Nephron (organoid): Measurements from ENCODE around the gene PLIN4.

Experiments
- H3K27ac Mint-ChIP-seq, 3 experiments: 2 replicates each; pipeline ENCODE4 v1.8.0; 2020; ENCODE audit warnings: mixed read lengths in 3 of 3, mild to moderate bottlenecking in 2 of 3, moderate library complexity in 1 of 3
- H3K27me3 Mint-ChIP-seq: 2 replicates; pipeline ENCODE4 v1.8.0; 2021; ENCODE audit warnings: low read depth, mild to moderate bottlenecking, moderate library complexity, mixed read lengths
- H3K36me3 Mint-ChIP-seq: 2 replicates; pipeline ENCODE4 v1.8.0; 2020; ENCODE audit warnings: low read depth, mixed read lengths
- H3K4me1 Mint-ChIP-seq: 2 replicates; pipeline ENCODE4 v1.8.0; 2020; ENCODE audit warnings: mixed read lengths
- H3K4me3 Mint-ChIP-seq, 3 experiments: 2 replicates each; pipeline ENCODE4 v1.8.0; 2020; ENCODE audit warnings: mild to moderate bottlenecking in 3 of 3, mixed read lengths in 3 of 3, moderate library complexity in 2 of 3
- H3K9me3 Mint-ChIP-seq: 2 replicates; pipeline ENCODE4 v1.8.0; 2020; ENCODE audit warnings: mixed read lengths
- CTCF ChIP-seq, 3 experiments: fragments of 200-600 bp; sonication (generic); IDR thresholded peaks; one replicate each; pipeline ENCODE4 v1.5.0; 2021; ENCODE audit warnings: antibody characterized with exemption in 3 of 3; ENCODE audit not compliant: unreplicated experiment in 3 of 3

The PLIN4 gene

GRCh38 chr19:4534836-4535658 is 16.8 kb upstream of the PLIN4 start, which contains the start of gene PLIN5:
TSS of gene PLIN5 (minus strand) at chr19:4535224. CDS start at chr19:4534074, 1,150 bp downstream.
- Mint-ChIP-seq H3K36me3 (no peaks in the 10 kb centered on the region), H3K27me3 (peaks cover 24% of the 10 kb centered on the region), H3K27ac (no peak within 1 kb of the TSS), H3K4me1 (peaks cover 8% of the 10 kb centered on the region), H3K9me3 (no peaks in the 10 kb centered on the region), H3K4me3 (peak within 1 kb of the TSS in 2 of 3 experiments; percentile 32 to 64)
- no peak for TF ChIP-seq CTCF (IDR thresholded peaks at IDR 0.05; ENCODE audit: unreplicated experiment in 3 of 3)

GRCh38 chr19:4533835-4534424 is 15.6 kb upstream of the PLIN4 start:
- no peak for TF ChIP-seq CTCF (IDR thresholded peaks at IDR 0.05; ENCODE audit: unreplicated experiment in 3 of 3)
- Mint-ChIP-seq H3K4me1 (peaks cover 4% of the 10 kb centered on the region), H3K27ac (no peak overlapping the region), H3K9me3 (no peaks in the 10 kb centered on the region), H3K4me3 (no peak overlapping the region), H3K36me3 (no peaks in the 10 kb centered on the region), H3K27me3 (peaks cover 24% of the 10 kb centered on the region)

- peaks cover 21% of the 10 kb centered on the region for H3K27me3 Mint-ChIP-seq
- H3K36me3 Mint-ChIP-seq, result no peaks in the 10 kb centered on the region
- H3K9me3 Mint-ChIP-seq, result no peaks in the 10 kb centered on the region
- no peak for TF ChIP-seq CTCF (IDR thresholded peaks at IDR 0.05; ENCODE audit: unreplicated experiment in 3 of 3)
- H3K27ac Mint-ChIP-seq, result no peak overlapping the region
- peaks cover 4% of the 10 kb centered on the region for H3K4me1 Mint-ChIP-seq
- H3K4me3 Mint-ChIP-seq, result peak overlapping the region in 1 of 3 experiments; percentile 22
Measured at GRCh38 chr19:4533334-4533733, 15.0 kb upstream of the PLIN4 start.

GRCh38 chr19:4531562-4532165 is 13.4 kb upstream of the PLIN4 start:
- Mint-ChIP-seq H3K9me3 (no peaks in the 10 kb centered on the region), H3K4me1 (peaks cover 4% of the 10 kb centered on the region), H3K27ac (no peak overlapping the region), H3K27me3 (peaks cover 21% of the 10 kb centered on the region), H3K4me3 (no peak overlapping the region), H3K36me3 (no peaks in the 10 kb centered on the region)
- no peak for TF ChIP-seq CTCF (IDR thresholded peaks at IDR 0.05; ENCODE audit: unreplicated experiment in 3 of 3)

- TF ChIP-seq CTCF (IDR thresholded peaks at IDR 0.05; ENCODE audit: unreplicated experiment in 3 of 3), result no peak
- no peak overlapping the region for H3K4me3 Mint-ChIP-seq
- peaks cover 13% of the 10 kb centered on the region for H3K27me3 Mint-ChIP-seq
- H3K4me1 Mint-ChIP-seq, result no peaks in the 10 kb centered on the region
- no peaks in the 10 kb centered on the region for H3K9me3 Mint-ChIP-seq
- no peak overlapping the region for H3K27ac Mint-ChIP-seq
- no peaks in the 10 kb centered on the region for H3K36me3 Mint-ChIP-seq
Measured at GRCh38 chr19:4529924-4530522, 11.7 kb upstream of the PLIN4 start.
